Activated naive CD4-positive, alpha-beta T cell treated with anti-CD3 and anti-CD28 coated beads, Interleukin-2, amount 50 U/mL, for 72 hours (primary cell): ENCODE data around the gene C11orf21. TPM values are rescaled to one million over a fixed set of nuclear protein-coding genes. Genes with fewer than 3 reads are reported as not detected.

ENCODE experiments used
- ATAC-seq, 2 donors: fragments of 150-1000 bp; cut with Tn5 transposase; 2 replicates each; pipeline ENCODE4 v1.10.0; 2021; ENCODE audit warnings: mild to moderate bottlenecking in 2 of 2, moderate library complexity in 2 of 2
- DNase-seq, 2 donors: peaks; one replicate each; pipeline ENCODE4 v3.0.0; 2021 to 2022; ENCODE audit warnings: low spot score in 2 of 2
- H3K27ac Mint-ChIP-seq, 2 donors: one replicate each; pipeline ENCODE4 v1.8.0; 2022; ENCODE audit warnings: mild to moderate bottlenecking in 2 of 2, mixed read lengths in 2 of 2
- H3K36me3 Mint-ChIP-seq, 2 donors: one replicate each; pipeline ENCODE4 v1.8.0; 2022; ENCODE audit warnings: mixed read lengths in 2 of 2
- H3K9me3 Mint-ChIP-seq, 2 donors: one replicate each; pipeline ENCODE4 v1.8.0; 2022; ENCODE audit warnings: mixed read lengths in 2 of 2
- total RNA-seq, 2 donors: library from RNA; stranded (reverse); gene quantifications; one replicate each; pipeline ENCODE4 v1.2.3, GENCODE V29; 2022

The C11orf21 gene
- total RNA-seq, 2 donors from 2014 or later: 7.8 to 10.2 TPM

- ATAC-seq (no peak), DNase-seq (no peak)
- no peaks in the 10 kb centered on the region for H3K36me3 Mint-ChIP-seq
- no peak overlapping the region for H3K27ac Mint-ChIP-seq
- no peaks in the 10 kb centered on the region for H3K9me3 Mint-ChIP-seq
Measured at GRCh38 chr11:2314136-2314524, 12.4 kb upstream of the C11orf21 start.

- Mint-ChIP-seq H3K36me3 (no peaks in the 10 kb centered on the region), H3K9me3 (no peaks in the 10 kb centered on the region), H3K27ac (peak overlapping the region in 1 of 2 donors; percentile 27)
- ATAC-seq: no peak
- DNase-seq: no peak
Measured at GRCh38 chr11:2313051-2313951, 11.6 kb upstream of the C11orf21 start.

DNA sequence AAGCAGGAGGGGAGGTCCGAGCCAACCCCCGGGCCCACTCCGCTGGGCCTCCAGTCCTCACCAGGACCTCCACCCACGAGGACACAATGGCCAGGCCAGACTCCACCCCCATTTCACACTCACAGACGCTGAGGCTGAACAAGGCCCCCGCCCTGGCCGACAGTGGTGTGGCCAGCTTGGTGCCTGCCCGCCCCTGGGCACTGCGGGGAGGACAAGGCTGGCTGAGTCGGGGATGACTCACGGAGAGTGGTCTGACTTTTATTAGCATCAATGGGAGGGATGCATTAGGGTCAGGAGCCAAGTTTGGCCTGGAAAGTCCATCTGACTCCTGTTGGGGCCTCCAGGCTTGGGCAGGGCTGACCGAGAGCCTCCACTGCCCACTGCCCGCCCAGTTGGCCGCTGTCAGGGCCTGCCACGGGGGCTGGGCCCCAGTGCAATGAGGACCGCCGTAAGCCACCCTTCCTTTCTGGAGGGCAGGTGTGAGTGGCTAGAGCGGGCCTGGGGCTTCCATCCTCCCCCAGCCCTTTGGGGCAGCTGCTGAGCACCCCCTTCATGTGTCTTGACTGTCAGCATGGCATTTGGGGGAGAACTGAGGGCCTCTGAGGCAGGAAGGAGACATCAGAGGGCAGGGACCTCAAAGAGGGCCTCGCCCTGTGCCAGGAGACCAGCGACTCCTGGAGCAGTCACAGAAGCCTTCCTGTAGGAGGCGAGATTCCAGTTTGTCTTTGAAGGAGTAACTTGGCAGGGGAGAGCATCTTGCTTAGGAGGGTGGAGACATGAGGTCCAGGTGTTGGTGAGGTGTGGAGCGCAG, 10.7 kb upstream of the C11orf21 start:
- no peak for DNase-seq
- H3K9me3 Mint-ChIP-seq: no peaks in the 10 kb centered on the region
- ATAC-seq: no peak
- no peaks in the 10 kb centered on the region for H3K36me3 Mint-ChIP-seq
- peak overlapping the region in 1 of 2 donors; percentile 27 for H3K27ac Mint-ChIP-seq

DNA sequence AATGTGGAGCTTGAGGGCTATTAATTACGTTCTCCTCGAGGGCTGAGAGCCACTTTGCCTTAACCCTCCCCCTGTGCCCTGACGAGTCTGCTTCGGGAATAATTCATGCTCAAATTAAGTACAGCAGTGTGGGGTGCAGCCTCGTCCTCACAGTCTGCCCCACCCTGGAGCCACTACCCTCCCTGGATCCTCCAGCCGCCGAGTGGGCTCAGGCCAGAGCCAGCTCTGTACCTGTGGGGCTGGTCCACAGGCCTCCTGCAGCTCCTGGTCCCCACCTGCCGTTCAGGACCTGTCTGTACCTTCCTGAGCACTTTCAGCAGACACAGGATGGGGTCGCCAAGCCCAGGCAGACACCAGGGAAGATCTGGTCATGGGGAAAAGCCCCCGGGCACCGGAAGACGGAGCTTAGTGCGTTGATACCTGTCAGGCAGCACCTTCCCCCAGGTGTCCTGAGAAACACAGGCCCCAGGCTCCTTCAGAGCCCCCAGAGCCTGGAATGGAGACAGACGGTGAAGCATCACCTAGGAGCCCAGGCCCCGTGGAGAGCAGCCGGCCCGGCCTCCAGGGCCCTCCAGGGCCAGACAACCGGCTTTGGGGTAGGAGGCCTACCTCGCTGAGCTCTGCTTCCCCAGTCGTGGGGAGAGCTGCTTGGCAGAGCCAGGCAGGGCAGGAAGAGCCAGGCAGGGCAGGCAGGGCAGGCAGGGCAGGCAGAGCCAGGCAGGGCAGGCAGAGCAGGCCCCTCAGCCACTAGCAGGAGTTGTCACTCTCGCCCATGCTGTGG, 9.8 kb upstream of the C11orf21 start:
- Mint-ChIP-seq H3K36me3 (no peaks in the 10 kb centered on the region), H3K27ac (no peak overlapping the region), H3K9me3 (no peaks in the 10 kb centered on the region)
- DNase-seq (no peak), ATAC-seq (no peak)

DNA sequence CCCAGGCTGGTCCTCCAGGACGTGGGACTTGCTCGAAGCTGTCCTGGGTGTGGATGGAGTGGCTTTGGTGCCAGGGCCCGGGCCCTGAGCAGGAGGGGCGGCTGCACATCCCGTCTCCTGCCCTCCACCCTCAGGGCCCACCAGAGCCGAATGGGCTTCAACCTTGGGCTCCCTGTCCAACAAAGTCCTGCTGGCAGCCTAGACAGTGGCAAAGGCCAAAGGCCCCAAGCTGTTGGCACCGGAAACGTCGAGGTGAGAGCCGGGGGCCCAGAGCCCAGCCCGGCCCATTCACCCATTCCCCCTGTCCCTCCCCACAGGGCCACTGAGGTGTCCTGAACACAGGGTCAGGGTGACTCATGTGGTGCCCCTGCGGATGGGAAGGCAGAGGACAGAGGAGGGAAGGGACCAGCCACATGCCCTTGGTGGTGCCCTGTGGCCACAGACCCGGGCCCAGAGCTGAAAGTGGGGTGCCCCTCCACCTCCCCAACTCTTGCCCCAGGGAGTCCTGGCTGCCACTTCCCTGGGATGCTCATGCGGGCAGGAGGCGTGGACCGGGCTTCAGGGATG, 9.2 kb upstream of the C11orf21 start:
- no peak for ATAC-seq
- DNase-seq: no peak
- Mint-ChIP-seq H3K36me3 (no peaks in the 10 kb centered on the region), H3K9me3 (no peaks in the 10 kb centered on the region), H3K27ac (no peak overlapping the region)

GRCh38 chr11:2310073-2310785, 8.5 kb upstream of the C11orf21 start:
- H3K36me3 Mint-ChIP-seq: no peaks in the 10 kb centered on the region
- no peak for DNase-seq
- H3K9me3 Mint-ChIP-seq: no peaks in the 10 kb centered on the region
- no peak overlapping the region for H3K27ac Mint-ChIP-seq
- no peak for ATAC-seq

DNA sequence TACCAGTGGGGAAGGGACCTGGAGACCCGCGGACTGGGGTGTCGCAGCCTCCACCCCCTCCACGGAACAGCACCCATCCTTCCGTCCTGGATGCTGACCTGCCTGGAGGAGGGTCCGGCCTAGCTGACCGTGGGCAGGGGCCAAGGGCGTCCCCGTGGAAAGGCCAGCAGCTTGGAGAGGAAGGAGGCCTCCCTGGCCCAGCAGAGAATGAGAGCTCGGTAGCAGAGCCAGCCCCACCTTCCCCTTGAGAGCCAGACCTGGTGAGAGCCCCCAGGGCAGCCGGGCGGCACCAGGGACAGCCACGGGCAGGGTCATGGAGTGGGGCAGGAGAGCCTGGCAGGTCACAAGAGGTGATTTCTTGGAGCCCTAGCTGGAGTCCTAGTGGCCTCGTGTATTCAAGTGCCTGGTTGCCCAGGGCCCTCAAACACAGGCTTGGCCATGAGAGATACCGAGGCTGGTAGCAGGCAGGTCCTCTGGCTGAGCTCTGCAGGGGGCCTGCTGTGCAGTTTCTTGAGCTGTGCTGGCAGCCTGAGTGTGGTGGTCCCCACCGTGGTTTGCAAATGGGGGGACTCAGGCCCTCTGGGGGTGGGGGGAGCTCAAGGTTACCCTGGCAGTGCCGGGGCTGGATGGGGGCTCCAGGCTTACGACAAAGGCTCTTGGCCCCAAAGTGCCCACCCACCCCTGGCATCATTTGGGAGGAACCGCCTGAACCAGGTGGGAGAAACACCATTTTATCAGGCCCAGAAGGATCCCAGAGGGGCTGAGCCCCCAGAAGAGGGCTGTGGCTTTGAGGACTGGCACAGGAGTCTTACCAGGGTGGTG, 7.7 kb upstream of the C11orf21 start:
- Mint-ChIP-seq H3K27ac (no peak overlapping the region), H3K36me3 (no peaks in the 10 kb centered on the region), H3K9me3 (no peaks in the 10 kb centered on the region)
- ATAC-seq (no peak), DNase-seq (no peak)

GRCh38 chr11:2308713-2309112, 7.0 kb upstream of the C11orf21 start:
- no peak for DNase-seq
- ATAC-seq: no peak
- Mint-ChIP-seq H3K9me3 (no peaks in the 10 kb centered on the region), H3K36me3 (no peaks in the 10 kb centered on the region), H3K27ac (no peak overlapping the region)

GRCh38 chr11:2307501-2308331, 6.0 kb upstream of the C11orf21 start:
- peak overlapping the region in 1 of 2 donors; percentile 77 for H3K27ac Mint-ChIP-seq
- no peak for DNase-seq
- no peaks in the 10 kb centered on the region for H3K9me3 Mint-ChIP-seq
- ATAC-seq: no peak
- no peaks in the 10 kb centered on the region for H3K36me3 Mint-ChIP-seq

GRCh38 chr11:2306877-2307500, 5.3 kb upstream of the C11orf21 start:
- Mint-ChIP-seq H3K36me3 (no peaks in the 10 kb centered on the region), H3K9me3 (no peaks in the 10 kb centered on the region), H3K27ac (peak overlapping the region in 1 of 2 donors; percentile 89)
- ATAC-seq (no peak), DNase-seq (no peak)

- Mint-ChIP-seq H3K27ac (peak overlapping the region; percentile 89 to 97), H3K36me3 (no peaks in the 10 kb centered on the region), H3K9me3 (no peaks in the 10 kb centered on the region)
- ATAC-seq (no peak), DNase-seq (no peak)
Measured at GRCh38 chr11:2306452-2306823, 4.7 kb upstream of the C11orf21 start.

- Mint-ChIP-seq H3K36me3 (no peaks in the 10 kb centered on the region), H3K9me3 (no peaks in the 10 kb centered on the region), H3K27ac (peak overlapping the region; percentile 89 to 97)
- DNase-seq (no peak), ATAC-seq (peak in 1 of 2 donors; percentile 28)
Measured at GRCh38 chr11:2305788-2306451, 4.2 kb upstream of the C11orf21 start.

DNA sequence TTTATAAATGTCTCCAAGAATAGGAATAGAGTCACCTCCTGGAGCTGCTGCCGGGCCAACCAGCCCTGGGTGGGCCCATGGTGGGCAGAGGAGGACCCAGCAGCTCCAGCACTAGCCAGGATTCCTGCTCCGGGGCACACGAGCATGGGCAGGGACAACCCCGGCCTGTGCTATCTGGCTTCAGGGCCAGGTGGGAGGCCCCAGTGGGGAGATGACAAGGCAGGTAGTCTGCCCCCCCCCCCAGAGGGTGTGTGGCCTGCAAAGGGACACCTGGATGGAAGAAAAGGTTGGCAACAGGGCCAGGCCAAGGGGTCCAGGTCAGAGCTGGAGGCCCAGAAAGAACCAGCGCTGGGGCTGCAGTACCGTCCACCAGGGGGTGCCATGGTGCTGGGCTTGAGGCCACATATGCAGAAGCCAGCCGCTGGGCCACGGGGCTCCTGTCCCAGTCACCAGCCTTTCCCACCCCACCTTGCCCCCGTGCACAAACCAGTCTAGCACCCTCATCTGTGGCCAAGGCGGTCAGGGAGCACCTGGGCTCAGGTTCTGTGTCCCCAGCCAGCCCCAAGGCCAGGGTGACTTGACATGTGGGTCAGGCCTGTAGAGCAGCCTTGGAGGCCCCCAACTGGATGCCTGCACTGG, 3.5 kb upstream of the C11orf21 start:
- Mint-ChIP-seq H3K27ac (peak overlapping the region in 1 of 2 donors; percentile 87), H3K9me3 (no peaks in the 10 kb centered on the region), H3K36me3 (no peaks in the 10 kb centered on the region)
- peak; percentile 80 to 91 for DNase-seq
- ATAC-seq: peak; percentile 25 to 70
